Cardiac fibroblast (primary cell): ENCODE results near the gene ACSF3.
A peak's percentile ranks its signal among the peaks of the same experiment; 100 is the strongest.

ENCODE experiments used
- DNase-seq, 2 donors: peaks; one replicate each; pipeline versions ENCODE4 v3.0.0 to v3.0.0-alpha.2; 2010; ENCODE audit warnings: low read depth in 2 of 2
- H3K4me3 ChIP-seq, 2 donors: replicated peaks in 1 of 2; 1 replicate in 1 of 2; 2 replicates in 1 of 2; pipeline ENCODE4 v1.5.1; 2011; ENCODE audit warnings: low read depth in 2 of 2, low read length in 2 of 2, mild to moderate bottlenecking in 2 of 2, moderate library complexity in 1 of 2
- TF ChIP-seq, protein P1 (sequence below): IDR thresholded peaks from one replicate; pipeline ENCODE4 v1.5.1; 2011; ENCODE audit warnings: low read depth, mild to moderate bottlenecking, low read length, inconsistent platforms

Gene ACSF3

DNA sequence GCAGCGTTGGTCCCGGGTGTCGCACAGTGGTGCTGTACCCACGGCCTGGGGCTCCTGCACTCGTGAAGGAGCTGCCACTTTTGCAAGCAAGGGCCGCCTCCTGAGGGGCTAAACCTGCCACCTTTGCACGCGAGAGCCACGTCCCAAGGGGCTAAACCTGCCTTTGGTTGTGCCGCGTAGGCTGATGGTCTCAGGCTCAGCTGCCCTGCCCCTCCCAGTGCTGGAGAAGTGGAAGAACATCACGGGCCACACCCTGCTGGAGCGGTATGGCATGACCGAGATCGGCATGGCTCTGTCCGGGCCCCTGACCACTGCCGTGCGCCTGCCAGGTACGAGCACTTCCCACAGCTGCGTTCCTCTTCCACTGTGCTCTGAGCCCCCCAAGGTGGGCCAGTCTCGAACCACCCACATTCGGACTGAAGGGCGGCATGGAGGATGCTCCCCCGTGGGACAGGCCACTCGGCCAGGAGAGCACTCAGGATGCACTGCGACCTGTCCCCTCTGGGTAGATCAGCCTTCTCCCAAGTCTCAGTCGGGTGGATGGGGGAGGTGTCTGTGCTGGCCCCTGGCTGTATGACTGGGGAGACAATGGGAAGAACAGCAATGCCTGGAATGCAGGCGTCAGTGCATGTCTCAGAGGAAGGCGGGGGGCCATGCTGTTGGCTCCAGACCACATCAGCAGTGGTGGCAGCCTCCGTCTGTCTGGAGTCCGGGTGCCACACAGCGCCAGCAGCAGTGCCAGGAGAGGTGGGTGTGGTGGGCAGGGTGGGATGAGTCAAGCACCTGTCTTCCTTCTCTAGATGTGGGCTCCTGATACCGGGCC is 20.7 kb downstream of the ACSF3 start:
- TF ChIP-seq, protein P1, sequence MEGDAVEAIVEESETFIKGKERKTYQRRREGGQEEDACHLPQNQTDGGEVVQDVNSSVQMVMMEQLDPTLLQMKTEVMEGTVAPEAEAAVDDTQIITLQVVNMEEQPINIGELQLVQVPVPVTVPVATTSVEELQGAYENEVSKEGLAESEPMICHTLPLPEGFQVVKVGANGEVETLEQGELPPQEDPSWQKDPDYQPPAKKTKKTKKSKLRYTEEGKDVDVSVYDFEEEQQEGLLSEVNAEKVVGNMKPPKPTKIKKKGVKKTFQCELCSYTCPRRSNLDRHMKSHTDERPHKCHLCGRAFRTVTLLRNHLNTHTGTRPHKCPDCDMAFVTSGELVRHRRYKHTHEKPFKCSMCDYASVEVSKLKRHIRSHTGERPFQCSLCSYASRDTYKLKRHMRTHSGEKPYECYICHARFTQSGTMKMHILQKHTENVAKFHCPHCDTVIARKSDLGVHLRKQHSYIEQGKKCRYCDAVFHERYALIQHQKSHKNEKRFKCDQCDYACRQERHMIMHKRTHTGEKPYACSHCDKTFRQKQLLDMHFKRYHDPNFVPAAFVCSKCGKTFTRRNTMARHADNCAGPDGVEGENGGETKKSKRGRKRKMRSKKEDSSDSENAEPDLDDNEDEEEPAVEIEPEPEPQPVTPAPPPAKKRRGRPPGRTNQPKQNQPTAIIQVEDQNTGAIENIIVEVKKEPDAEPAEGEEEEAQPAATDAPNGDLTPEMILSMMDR = no peak
- DNase-seq = peak; percentile 10 to 29

DNA sequence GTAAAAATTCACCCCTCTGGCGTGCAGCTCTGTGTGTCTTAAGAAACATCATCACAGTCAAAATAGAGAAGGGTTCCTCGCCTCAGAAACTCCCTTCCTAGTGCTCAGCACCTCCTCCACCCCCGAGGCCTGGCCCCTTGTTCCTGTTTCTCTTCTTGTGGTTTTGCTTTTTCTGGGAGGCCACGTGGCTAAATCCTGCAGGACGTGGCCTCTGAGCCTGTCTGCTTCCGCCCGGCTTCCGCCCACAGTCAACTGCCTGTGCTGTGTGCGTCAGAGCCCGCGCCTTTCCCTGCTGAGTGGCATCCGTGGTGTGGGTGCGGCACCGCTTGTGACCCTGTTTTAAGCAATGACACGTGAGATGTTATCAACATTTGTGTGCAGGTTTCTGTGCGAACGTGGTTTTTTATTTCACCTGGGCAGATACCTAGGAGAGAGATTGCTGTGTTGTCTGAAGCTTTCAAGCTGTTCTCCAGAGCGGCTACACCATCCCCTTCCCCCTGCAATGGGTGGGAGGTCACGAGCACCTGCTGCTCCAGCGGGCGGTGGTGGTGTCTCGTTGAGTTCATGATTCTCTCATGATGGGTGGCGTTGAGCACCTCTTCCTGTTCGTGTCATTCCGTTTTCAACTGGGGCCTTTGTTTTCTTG is 21.7 kb downstream of the ACSF3 start:
- H3K4me3 ChIP-seq = no peak overlapping the region
- TF ChIP-seq, protein P1 = no peak
- peak; percentile 37 to 48 for DNase-seq

More for the DNA sequence above, 20.7 kb downstream of the ACSF3 start:
- no peak overlapping the region for H3K4me3 ChIP-seq

DNA sequence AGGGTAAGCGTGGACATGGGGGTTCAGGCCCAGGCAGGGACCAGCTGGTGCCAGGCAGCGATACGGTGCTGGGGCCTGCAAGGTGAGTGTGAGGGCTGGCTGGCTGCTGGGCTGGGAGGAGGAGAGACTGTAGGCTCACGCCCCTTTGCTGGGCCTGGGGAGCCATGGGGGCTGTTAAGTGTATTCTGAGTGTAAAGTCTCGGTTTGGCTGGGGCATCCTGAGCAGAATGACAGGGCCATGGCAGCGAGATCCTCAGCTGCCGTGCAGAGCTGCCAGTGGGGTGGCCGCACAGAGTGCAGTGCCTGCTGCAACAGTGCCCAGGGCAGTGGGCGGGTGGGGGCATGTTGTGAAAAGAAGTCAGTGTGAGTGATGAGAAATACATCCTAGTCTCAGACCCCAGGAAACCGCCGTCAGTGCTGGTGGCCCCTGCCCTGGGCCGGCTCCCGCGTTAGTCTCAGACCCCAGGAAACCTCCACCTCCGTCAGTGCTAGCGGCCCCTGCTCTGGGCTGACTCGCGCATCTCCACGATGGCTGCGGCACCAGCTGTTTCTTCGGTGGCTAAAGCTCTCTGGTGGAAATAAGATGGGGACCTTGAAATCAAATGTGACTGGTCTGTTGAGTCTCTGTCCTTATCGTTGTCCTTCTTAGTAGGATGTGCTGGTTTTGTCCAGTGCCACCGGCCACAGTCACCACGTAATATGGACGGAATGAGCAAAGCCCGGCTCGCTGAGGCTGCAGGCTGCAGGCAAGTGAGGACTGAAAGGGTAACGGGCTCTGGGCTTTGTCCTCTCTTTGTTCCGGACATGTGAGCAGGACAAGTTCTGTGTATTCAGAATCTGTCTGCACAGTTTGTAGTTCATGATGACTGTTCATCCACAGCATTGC is 22.9 kb downstream of the ACSF3 start:
- DNase-seq = no peak
- TF ChIP-seq, protein P1 = no peak
- no peak overlapping the region for H3K4me3 ChIP-seq

DNA sequence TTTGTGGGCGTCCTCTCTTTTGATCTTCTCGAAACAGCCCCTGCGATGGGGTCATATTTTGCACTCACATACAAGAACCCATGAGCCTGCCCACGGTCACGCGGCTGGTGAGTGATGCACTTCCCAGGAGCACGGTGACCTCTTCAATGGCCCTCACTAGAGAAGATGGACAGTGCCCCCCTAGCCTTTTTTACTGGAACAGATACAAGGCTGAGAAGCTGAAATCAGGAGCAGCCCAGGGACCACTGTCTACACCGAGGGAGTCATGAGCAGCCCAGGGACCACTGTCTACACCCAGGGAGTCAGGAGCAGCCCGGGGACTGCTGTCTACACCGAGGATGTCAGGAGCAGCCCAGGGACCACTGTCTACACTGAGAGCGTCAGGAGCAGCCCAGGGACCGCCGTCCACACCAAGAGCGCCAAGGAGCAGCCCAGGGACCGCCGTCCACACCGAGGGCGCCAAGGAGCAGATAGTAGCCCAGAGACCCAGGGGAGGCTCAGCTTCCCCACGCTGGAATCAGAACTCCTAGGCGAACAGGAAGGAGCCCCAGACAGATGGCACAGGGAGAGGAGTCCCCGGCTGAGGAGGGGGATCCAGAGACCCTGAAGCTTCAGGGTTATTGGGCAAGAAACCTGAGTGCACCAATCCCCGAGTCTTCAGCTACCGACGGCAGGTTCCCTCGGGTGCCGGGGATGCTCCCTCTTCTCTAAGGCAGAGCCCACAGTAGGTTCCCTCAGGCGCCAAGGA is 23.7 kb downstream of the ACSF3 start:
- H3K4me3 ChIP-seq = no peak overlapping the region
- TF ChIP-seq, protein P1 = no peak
- no peak for DNase-seq

DNA sequence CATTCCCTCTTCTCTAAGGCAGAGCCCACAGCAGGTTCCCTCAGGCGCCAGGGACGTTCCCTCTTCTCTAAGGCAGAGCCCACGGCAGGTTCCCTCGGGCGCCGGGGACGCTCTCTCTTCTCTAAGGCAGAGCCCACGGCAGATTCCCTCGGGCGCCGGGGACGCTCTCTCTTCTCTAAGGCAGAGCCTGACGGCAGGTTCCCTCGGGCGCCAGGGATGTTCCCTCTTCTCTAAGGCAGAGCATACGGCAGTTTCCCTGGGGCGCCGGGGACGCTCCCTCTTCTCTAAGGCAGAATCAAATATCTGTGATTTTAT is 24.3 kb downstream of the ACSF3 start:
- DNase-seq = no peak
- no peak overlapping the region for H3K4me3 ChIP-seq
- TF ChIP-seq, protein P1 = no peak
